NCI-H345 (cell line): ENCODE measurements around the gene CPEB4.
A peak's percentile ranks its signal among the peaks of the same experiment; 100 is the strongest.

ENCODE experiments used
- DNase-seq: peaks from one replicate; lab custom pipeline; 2025; lab: John Stamatoyannopoulos, UW

Gene CPEB4

DNA sequence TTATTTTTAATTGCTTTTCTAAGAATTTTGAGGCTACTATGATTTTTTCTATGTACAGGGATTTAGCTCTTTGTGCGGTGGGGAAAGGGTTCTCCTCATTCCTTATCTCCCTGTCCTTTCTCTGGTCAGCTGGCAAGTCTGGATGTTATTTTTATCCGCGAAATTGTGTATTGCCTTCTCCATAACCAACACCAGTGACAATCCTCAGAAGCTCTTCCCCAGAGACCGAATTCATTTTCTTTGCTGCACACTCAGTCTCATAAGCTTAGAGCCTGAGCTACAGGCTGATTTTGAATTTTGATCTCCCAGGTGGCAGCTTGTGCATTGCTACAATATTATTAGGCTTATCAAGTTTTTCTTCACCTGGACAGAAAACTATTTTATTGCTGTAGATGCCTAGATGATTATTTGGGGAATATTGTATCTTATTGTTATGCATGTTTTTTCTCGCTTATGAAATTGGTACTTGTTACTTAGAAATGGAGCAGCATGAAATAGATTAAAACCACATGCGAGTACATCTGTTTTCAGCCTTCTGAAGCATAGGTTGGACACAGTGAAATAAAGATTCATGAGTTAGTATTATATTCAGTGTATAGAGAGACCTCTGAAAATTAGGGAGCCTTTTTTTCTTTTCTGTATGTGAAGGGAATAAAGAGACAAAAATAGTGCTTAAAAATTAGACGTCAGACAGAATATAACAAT, 27.3 kb downstream of the CPEB4 start:
- no peak for DNase-seq

DNA sequence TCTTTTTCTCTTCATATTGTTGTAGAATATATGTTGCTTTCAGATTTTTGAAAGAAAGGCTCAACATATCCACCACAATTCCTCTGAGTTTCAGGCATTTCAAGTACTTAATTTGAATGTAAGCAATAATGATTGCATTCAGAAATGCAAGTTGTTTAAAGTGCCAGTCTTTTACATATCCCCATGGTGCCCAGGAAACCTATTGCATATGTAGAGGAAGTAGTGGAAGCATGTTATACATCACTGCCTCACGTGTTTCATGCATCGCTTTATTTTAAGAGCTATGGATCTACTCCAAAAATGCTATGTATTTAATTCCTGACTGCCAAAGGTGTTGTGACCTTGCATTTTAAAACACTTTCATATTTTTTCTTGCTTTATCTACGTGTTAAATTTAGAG, 28.1 kb downstream of the CPEB4 start:
- DNase-seq, result no peak

DNA sequence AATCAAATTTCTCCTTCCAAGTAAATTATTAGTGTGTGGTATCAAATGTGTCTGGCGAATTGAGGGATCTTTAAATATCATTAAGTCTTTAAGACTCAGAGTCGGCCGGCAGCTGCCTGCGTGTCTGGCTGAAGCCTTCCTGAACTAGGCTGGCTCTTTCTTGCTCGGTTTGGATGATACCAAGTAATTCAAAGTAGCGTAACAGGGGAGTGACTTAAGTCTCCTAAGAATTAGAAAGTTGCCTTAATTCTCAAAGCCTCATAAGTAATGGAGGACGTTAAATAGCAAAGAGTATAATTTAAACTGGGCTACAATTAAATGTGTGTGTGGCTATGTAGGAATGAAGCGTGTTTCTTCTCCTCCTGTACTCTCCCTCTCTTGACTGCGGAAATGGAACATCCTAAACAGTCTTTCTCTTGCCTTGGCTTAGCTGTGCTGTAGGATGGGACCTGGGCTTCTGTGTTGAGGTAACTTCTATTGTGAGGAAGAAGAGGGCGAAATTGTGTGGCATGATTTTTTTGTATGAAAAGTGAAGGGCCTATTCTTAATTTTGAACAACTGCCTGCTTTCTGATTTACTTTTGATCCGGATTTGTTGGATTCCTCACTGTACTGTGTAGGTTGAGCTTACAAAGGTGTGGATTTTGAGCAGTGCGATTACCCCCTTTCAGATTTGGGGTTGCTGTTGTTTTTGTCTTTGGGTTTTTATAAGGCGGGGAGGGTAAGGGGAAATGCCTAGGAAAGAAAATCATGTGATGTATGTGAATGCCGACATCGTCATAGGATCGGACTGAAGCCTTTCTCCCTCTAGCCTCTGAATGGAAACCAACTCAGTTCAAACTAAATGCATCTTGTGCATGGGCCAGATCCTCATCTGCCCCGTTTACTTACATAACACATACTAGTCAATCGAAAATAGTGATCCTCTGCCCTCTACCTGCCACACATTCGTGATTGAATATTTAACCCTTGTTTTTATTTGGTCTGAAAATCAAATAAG, 29.9 kb downstream of the CPEB4 start:
- DNase-seq, result no peak

DNA sequence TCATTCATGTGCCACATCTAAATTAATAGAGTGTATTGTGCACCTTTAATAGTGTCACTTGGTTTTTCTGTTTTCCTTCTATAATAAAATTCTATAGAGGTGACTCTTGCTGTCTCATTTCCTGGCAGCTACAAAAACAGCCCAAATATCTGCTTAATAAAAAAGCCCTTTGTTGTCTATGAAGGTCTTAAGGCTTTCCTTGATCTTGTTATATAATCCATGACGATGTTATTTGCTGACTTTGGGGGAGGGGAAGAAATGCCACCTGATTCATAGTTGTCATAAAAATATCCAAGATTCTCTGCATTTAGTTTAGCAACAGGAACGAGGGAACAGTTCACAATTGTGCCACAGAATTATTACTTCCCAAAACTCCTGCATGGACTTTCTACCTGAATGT, 31.3 kb downstream of the CPEB4 start:
- DNase-seq, result no peak

DNA sequence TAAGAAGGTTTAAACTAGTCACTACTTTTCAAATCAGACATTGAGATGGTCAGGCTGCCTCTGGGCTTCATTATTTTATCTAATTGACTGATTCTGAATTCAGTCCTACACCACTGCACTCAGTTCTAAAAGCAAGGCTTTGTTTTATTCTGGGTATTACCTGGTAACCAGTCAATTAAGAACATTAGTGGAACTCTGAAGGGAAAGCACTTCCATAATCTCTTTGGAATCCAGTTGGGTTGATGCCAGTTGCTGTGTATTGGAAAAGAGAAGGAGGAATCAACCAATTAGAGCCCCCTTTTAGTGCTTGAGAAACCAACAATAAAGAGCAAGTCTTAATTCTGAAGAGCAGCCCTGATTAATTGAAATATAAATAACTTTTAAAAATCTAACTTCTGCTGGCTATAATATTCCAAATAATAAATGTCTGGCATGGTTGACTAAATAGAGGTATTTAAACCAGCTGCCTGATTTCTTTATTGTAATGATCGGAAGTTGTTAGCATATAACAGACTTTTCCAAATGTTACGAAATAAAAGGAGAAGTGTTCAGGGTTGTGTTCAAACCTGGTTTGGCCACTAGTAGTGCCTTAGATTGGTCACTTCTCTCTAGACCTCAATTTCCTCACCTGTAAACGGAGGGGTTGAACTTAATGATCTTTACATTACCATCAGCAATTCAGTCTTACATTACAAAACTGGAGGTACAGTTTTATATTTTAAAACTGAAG, 32.0 kb downstream of the CPEB4 start:
- no peak for DNase-seq

DNA sequence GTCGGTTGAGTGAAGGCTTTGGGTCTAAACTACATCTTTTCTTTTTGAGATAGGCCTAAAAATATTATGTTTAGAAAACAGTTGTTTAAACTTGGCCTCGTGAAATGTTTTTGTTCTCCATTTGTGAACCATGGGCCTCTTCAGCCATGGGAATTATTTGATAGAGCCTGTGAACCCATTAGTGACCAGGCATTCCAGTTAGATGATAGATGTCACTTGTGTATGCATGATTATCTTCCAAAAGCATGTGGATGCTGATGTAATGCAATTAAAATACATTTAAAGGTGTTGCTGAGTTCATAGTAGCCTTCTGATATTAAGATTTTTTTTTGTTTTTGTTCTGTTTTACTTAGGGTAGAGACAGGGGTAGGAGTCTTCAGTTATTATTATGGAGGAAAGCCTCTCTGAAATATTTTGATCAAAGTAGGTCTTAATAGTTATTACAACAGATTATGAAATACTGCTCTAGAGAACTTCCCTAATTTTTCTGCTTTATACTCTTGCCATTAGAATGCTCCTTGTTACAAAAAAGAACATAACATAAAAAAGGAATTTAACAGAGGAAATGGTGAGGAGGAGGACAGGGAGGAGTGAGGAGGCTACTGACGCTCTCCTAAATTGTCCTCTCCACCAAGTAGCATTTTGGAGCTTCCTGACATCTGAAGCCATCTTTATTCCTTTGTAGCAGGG, 32.9 kb downstream of the CPEB4 start:
- DNase-seq, result no peak

DNA sequence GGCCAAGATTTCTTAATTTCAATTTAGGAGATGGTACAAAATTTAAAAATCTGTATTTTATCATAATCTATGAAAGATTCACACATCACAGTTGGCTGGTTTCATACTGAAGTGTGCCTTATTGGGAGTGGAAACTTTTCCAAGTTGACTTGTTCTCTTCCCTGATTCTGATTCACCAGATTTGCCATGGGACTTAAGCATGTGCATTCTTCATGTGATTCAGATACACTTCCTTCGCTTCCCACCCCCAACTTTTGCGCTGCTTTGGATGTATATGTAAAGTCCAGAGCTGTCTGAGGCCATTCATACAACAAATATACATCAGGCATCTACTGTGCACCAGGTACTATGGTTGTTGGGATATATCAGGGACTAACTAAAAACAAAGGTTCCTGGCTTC, 34.4 kb downstream of the CPEB4 start:
- DNase-seq, result no peak

DNA sequence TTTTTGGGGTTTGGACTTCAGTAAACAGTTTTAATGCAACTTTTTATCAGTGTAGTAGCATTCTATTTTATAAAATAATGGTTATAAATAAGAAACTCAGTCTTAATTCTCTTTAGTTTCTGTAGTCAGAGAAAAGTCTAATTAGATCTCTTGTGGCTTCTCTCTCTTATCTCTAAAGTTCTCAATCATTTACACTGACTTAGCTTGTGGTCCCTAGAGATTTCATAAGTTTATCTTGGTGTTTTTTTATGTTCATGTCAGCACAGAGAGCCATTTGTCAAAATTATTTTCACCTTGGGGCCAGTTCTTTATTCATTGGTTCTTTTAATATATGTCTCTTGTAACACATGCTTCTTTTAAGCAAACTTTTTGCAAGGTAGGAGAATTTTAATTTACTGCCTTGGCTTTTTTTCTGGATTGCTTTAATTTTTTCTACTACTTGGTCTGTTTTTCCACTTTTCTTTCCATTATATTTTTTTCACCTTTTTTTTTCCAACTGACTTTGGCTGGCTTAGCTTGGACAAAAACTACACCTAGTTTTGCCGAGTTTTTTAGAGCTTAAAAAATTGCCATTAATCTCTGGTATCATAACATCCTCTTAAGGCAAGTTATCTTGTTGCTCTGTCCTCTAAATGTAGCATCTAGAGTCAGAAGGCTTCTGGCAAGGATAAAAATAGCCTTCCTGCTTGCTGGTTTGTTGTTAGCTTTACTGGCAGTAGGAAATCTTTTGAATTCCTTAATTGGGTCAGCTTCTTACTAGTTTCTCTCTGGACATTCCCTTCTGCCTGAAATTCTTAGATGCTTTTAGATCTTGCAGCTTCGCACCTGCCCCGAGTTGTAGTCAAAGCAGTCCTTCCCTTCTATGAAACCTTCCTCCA, 35.3 kb downstream of the CPEB4 start:
- DNase-seq, result no peak

DNA sequence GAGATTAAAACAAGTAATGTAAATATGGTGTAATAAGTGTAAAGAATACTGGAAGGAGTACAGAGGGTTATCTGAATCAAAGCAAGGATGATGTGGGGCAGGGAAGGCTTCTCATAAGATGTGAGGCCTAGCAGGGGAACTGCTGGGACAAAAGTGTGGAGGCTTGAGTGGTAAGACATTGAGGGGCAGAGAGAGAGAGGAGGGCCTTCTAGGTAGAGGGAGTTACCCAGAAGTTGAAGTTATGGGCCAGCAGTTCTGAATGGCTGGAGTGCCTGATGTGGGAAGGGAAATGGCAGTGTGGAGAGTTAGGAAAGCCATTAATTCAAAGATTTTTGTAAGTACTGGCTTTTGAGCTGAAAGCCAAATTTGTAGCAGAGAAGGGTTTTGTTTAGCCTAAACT, 36.8 kb downstream of the CPEB4 start:
- no peak for DNase-seq

DNA sequence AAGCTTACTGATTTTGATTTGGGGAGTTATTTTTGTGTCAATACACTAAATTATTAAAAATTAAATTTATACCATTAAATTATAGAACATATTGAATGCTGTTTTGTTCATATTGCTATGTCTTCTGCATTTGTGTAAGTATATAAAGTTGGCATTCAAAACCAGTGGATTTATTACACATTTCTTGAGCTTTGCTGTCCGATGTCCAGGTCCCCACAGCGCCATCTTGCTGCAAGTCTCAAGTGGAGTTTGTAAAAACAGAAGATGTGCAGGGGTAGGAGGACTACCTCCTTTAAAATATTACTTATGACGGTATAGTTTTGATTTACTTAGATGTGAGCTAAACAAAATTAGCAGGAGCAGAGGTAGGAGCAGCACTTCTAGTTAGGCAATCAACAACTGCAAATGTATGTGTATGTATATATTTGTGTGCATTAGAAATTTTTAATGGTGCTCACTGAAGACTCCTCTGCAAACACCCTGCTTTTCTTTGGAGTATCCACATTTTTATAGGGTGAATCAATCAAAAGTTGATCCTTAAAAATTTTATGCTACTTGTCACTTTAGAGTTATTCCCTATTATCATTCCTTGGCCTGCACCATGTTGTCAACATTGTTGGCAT, 37.4 kb downstream of the CPEB4 start:
- DNase-seq, result peak; percentile 13

DNA sequence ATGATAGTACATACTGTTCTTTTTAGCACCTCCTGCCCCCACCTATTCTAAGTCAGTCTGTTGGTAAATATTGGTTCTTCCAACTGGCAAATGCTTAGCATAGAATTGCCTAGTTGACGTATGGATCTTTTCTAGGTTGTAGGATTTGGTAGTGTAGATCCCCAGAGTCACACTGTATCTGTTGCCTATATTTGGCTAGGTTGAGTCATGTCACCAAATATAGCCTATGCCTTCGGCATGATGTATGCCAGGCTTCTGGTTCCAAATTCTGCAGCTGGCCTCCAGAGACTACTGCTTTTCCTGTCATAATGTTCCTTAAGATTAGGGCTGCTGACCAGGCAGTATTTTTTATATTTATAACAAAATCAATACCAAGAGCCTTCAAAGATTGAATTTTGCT, 38.2 kb downstream of the CPEB4 start:
- no peak for DNase-seq

DNA sequence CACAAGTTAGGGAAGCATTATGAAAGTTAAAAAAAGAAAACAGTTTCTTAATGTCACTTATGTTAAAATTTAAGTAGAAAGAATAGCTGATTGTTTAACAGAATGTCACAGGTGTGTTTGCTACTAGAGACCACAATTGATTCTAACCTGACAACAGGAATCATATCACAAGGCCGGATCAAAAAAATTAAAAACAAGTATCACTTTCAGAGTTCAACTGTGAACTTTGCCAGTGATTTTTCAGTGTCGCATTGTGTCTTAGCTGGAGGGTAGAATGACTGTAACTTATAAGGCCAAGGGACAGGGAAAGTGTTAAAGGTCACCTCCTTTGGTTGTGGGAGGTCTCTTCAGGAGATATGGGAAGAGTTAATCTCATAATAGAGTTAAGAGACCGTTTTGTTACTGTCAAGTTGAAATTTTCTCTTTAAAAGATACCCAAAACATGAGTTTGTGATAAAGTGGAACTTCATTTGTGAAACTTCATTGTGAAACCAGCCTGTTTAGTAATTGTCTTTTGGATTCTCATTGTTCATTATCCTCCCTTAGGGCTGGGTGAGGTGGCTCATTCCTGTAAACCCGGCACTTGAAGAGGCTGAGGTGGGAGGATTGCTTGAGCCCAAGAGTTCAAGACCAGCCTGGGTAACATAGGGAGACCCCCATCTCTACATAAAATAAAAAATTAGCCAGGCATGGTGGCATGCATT, 40.9 kb downstream of the CPEB4 start:
- DNase-seq, result no peak

DNA sequence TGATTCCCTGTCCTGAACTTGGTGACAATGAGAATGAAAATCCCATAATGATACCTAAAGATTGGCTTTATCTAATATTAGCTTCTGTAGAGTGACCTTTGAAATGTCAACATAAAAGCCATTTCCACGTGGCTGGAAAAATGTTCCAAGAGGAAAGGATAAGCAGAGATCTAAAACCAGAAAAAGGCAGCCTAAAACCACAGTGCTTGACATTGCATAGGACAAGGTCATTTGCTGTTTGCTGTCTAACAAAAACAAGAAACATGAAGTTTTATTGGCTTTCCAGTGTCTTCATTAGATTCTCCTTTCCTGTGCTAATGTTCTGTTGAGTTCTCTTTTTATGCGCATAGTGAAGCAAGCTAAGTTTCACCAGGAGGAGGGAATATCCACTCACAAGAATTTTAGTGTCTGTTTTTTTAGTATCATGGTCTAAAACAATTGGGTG, 44.6 kb downstream of the CPEB4 start:
- no peak for DNase-seq

DNA sequence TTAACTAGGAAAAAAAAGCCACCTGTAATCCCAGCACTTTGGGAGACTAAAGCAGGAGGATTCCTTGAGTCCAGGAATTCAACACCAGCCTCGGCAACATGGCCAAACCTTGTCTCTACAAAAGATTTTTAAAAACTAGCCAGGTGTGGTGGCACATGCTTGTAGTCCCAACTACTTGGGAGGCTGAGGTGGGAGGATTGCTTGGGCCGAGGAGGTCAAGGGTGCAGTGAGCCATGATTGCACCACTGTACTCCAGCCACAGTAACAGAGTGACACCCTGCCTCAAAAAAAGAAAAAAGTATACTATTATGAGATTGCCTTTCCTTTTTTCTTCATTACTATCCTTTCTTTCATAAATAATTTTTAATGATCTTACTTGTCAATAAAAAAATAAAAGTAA, 45.8 kb downstream of the CPEB4 start:
- DNase-seq, result no peak

DNA sequence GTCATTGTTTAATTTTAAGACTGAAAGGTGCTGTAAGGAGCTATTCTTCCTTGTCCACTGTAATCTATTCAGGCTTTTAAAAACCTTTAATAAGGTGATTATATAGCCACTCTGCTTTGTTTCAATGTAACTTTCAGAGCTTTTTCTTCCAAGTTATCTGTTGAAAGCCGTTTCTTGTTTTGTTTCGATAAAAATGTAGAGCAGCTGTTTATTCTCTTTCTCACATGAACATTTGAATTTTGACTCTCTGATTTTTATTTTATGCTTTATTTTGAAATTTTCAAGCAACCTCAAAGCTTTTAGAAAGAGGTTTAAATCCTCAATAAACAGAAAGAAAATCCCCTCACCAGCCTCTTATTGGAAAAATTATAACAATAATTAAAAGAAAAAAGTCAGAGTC, 47.2 kb downstream of the CPEB4 start:
- DNase-seq, result no peak

DNA sequence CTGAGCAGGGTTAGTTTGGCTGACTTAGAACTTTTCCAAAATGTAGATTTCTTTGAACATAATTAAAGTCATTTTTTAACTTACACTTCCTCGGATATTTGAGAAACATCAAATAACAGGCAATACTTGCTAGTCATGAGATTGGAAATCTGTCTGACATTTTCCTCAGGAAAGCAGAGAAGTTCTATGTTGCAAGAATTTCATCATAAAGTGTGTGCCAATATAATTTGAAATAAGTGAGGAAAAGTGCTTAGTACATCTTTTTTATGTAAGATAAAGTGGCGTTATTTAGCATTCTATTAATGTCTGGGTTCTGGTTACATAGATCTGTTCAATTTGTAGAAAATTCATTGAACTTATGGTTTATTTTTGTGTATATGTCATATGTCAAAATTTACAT, 52.1 kb downstream of the CPEB4 start:
- DNase-seq, result no peak

DNA sequence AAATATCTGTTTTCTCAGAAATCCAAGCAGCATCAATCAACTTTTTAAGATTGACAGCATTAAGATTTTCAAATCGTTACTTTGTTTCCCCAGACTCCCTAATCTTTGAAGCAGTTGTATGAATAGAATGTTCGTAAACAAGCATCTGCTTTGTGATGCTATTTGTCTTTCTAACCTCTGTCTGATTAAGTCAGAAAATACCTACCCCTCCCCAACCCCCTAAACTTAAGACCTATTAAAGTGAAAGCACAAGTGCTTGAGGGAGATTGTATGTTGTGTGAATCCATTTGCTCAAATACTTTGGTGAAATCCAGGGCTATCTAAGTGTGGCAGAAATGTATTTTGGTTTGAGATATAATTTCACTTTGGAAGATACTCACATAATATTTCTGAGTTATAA, 53.0 kb downstream of the CPEB4 start:
- no peak for DNase-seq

DNA sequence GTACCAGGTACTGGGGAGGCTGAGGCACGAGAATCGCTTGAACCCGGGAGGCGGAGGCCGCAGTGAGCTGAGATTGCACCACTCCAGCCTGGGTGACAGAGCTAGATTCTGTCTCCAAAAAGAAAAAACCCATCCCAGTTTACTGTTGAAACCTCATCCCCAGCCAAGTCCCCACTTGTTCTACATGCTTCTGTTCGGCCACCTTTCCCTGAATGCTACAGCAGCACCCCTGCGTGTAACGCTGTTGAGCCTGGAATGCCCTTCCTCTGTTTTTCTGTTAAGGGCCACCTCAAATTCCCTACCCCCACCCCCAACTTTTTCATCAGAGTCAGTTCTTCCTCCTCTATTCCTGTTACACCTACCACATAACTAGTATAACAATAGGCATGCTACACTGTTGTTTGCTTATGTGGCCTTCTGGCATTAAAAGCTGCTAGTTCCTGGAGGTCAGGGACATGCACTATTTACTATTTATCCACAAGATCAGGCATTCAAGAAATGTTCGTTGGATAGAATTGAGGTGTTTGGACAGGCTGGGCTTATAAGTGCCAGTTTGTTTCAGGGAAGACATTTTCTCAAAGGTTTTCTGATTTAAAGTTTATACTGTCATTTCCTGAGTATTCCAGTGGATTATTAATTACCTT, 53.7 kb downstream of the CPEB4 start:
- no peak for DNase-seq

DNA sequence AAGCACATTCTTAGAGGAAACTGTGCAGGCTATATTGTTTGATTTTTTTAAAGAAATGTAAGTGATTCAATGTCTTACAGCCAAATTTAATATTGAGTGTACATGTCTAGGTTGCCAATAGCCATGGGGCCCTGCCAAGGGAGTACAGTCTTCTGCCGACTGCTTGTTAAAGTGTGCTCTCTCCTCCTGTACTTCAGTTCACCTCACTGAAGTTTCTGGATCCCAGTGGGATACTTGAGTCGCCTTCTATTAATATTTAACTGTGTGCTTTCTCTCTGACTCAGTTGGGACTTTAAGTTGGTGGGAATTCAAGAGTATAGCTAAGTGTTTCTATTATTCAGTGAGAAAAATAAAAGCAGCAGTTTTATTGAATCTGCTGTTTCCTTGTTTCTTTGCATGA, 56.4 kb downstream of the CPEB4 start:
- DNase-seq, result no peak
